Tibial artery (tissue), 4 donors: ENCODE results near the gene RBM19.

Experiments used
- DNase-seq, 2 donors: peaks; one replicate each; pipeline ENCODE4 v3.0.0-alpha.2; 2019
- H3K27ac ChIP-seq, 2 donors: fragments of 200-600 bp; sonication (generic) in 1 of 2; 1 replicate in 1 of 2; 2 replicates in 1 of 2; pipeline ENCODE4 v1.5.1; 2018 to 2019; ENCODE audit warnings: mild to moderate bottlenecking in 1 of 2
- H3K27me3 ChIP-seq, 2 donors: fragments of 200-600 bp; sonication (generic) in 1 of 2; one replicate each; pipeline versions ENCODE4 v1.5.1 to v1.6.0; 2016 to 2019
- H3K36me3 ChIP-seq, 3 donors: fragments of 200-600 bp; sonication (generic) in 2 of 3; one replicate each; pipeline ENCODE4 v1.5.1; 2016 to 2019; ENCODE audit warnings: mild to moderate bottlenecking in 2 of 3
- H3K4me1 ChIP-seq, 4 donors: fragments of 200-600 bp; sonication (generic) in 2 of 4; 1 replicate in 3 of 4; 2 replicates in 1 of 4; pipeline ENCODE4 v1.5.1; 2016 to 2019
- H3K4me3 ChIP-seq, 2 donors: fragments of 200-600 bp; sonication (generic) in 1 of 2; 1 replicate in 1 of 2; 2 replicates in 1 of 2; pipeline ENCODE4 v1.5.1; 2018 to 2019; ENCODE audit warnings: mild to moderate bottlenecking in 2 of 2
- H3K9me3 ChIP-seq, 3 donors: fragments of 200-600 bp; sonication (generic) in 1 of 3; one replicate each; pipeline ENCODE4 v1.5.1; 2016 to 2019
- intact Hi-C: fragments of 100-400 bp; cut with DNase I; formaldehyde crosslinking; loops from one replicate; pipeline ENCODE4 v1.15.0; 2023; ENCODE audit warnings: low total_unique reads
- TF ChIP-seq, protein P1 (sequence below), 2 experiments: fragments of 200-600 bp in 1 of 2; fragments of 450-650 bp in 1 of 2; IDR thresholded peaks; one replicate each; pipeline ENCODE4 v1.5.1; 2017 to 2019; ENCODE audit warnings: antibody characterized with exemption in 2 of 2, mild to moderate bottlenecking in 1 of 2, moderate library complexity in 1 of 2

Gene RBM19

DNA sequence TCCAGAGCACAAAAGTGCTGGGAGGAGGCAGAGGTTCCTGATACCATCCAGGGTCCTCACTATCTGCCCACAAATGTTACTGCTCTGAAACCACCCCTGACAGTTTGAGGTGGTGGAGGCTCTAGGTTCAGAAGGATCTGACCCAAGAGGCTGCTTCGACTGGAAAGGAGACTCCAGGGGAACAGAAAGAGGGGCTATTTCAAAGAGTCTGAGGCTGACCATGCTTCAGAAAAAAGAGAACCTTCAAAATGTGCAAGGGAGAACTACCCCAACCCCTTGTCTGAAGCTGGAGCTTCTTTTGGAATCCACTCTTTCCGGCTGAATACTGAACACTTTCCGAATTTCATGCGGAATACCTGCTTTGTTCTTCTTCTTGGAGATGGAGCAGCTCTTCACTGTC, 41.8 kb downstream of the RBM19 start:
- Histone ChIP-seq H3K36me3 (peaks cover 57 to 97% (median 58%) of the 10 kb centered on the region in 3 donors), H3K4me3 (no peak overlapping the region), H3K27me3 (no peaks in the 10 kb centered on the region), H3K4me1 (no peaks in the 10 kb centered on the region), H3K9me3 (no peaks in the 10 kb centered on the region), H3K27ac (no peak overlapping the region)
- intact Hi-C loops = no loop called here
- TF ChIP-seq, protein P1, sequence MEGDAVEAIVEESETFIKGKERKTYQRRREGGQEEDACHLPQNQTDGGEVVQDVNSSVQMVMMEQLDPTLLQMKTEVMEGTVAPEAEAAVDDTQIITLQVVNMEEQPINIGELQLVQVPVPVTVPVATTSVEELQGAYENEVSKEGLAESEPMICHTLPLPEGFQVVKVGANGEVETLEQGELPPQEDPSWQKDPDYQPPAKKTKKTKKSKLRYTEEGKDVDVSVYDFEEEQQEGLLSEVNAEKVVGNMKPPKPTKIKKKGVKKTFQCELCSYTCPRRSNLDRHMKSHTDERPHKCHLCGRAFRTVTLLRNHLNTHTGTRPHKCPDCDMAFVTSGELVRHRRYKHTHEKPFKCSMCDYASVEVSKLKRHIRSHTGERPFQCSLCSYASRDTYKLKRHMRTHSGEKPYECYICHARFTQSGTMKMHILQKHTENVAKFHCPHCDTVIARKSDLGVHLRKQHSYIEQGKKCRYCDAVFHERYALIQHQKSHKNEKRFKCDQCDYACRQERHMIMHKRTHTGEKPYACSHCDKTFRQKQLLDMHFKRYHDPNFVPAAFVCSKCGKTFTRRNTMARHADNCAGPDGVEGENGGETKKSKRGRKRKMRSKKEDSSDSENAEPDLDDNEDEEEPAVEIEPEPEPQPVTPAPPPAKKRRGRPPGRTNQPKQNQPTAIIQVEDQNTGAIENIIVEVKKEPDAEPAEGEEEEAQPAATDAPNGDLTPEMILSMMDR (IDR thresholded peaks at IDR 0.05) = no peak
- DNase-seq = no peak

DNA sequence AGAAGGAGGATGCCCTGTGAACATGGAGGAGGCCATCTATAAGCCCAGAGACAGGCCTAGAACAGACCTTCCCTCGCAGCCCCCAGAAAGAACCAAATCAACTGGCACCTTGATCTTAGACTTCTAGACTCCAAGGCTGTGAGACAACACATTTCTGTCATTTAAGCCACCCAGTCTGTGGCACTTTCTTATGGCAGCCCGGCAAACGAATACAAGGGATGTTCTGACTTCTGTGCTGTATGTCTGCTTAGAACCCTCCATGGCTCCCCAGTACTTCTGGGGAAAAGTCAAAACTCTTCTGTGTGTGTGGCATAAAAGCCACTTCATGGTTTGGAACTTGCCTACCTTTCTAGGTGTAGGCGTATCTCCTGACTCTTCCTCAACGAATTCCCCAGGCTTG, 42.9 kb downstream of the RBM19 start:
- intact Hi-C loops = no loop called here
- TF ChIP-seq, protein P1 (IDR thresholded peaks at IDR 0.05) = no peak
- H3K36me3 ChIP-seq = peaks cover 58 to 98% (median 61%) of the 10 kb centered on the region in 3 donors
- no peak overlapping the region for H3K4me3 ChIP-seq
- no peak overlapping the region for H3K27ac ChIP-seq
- H3K27me3 ChIP-seq = no peaks in the 10 kb centered on the region
- DNase-seq = no peak
- no peaks in the 10 kb centered on the region for H3K9me3 ChIP-seq
- no peaks in the 10 kb centered on the region for H3K4me1 ChIP-seq

DNA sequence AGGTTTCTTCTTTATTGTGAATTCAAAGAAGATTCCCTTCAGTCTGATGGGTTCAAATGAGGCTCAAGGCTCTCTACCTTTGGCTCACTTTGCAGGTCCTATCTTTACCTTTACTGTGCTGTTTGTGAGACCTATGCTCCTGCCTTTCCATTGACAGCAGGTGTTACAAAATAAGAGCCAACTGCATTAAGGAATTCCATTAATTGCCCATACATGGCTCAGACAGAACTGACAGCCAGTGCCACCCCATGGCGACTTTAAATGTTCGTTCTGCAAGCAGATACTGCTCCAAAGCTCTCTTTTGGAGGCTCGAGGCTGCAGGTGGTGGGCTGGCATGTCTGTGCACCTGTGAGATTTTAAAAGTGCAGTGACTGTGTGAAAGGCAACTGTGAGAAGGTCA, 44.7 kb downstream of the RBM19 start:
- H3K9me3 ChIP-seq = no peaks in the 10 kb centered on the region
- intact Hi-C loops = no loop called here
- no peak overlapping the region for H3K27ac ChIP-seq
- peaks cover 62 to 100% (median 64%) of the 10 kb centered on the region in 3 donors for H3K36me3 ChIP-seq
- no peaks in the 10 kb centered on the region for H3K4me1 ChIP-seq
- H3K4me3 ChIP-seq = no peak overlapping the region
- TF ChIP-seq, protein P1 (IDR thresholded peaks at IDR 0.05) = no peak
- no peak for DNase-seq
- no peaks in the 10 kb centered on the region for H3K27me3 ChIP-seq

DNA sequence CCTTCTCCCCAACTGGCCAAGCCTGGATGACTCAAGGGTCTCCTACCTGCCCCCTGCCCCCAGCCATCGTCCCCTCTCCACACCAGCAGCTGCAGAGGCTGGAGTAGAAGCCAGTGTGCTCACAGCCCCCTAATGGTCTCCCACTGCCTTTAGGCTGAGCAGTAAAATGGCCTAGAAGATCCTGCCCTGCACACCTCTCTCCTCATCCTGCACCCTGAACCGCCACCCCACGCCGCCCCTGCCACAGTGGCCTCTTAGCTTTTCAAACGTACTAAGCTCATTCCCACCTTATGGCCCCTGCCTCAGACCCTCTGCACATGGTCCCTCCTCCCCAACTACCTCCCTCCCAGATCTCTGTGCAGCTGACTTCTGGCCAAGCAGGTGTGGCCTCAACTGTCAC, 46.3 kb downstream of the RBM19 start:
- intact Hi-C loops = no loop called here
- Histone ChIP-seq H3K36me3 (peaks cover 63 to 100% (median 67%) of the 10 kb centered on the region in 3 donors), H3K4me3 (no peak overlapping the region), H3K27me3 (no peaks in the 10 kb centered on the region), H3K4me1 (no peaks in the 10 kb centered on the region), H3K27ac (no peak overlapping the region), H3K9me3 (no peaks in the 10 kb centered on the region)
- TF ChIP-seq, protein P1 (IDR thresholded peaks at IDR 0.05) = no peak
- no peak for DNase-seq

DNA sequence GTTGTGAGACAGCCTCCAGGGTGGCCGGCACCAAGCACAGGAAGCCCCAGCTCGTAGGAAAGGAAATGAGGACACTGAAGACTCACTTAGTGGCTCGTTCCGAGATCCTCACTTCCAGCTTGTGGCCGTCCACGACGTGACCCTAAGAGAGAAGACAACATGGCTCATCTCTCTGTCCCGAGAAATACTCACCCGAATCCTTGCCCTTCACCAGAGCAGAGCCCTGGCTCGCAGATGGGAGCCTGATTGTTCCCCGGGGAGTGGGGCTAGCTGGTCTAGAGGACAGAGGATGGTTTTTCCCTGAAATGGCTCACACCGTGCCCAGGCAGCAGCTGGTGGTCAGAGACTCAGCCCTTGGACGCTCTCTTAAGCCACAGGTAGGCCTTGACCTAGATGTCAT, 47.8 kb downstream of the RBM19 start:
- Histone ChIP-seq H3K4me3 (no peak overlapping the region), H3K9me3 (no peaks in the 10 kb centered on the region), H3K4me1 (no peaks in the 10 kb centered on the region), H3K27me3 (no peaks in the 10 kb centered on the region), H3K36me3 (peaks cover 60 to 99% (median 61%) of the 10 kb centered on the region in 3 donors), H3K27ac (no peak overlapping the region)
- no peak for DNase-seq
- intact Hi-C loops = no loop called here
- TF ChIP-seq, protein P1 (IDR thresholded peaks at IDR 0.05) = no peak

DNA sequence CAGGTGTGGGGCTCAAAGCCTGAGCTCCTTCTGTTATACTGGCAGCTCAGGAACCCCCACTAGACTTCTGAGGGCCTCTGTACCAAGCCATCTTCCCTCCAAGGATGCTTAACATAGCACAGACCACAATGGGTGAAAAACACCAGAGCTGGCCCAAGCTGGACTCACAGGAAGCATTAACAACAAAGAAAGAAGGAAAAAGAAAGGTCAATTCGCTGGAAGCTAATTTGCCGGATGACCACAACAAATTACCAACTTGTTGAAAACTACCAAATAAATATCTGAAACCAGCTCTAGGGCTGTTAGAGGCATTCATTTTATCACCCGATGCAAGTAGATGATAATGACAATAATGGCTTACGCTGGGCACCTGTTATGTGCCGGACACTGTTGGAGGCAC, 48.7 kb downstream of the RBM19 start:
- Histone ChIP-seq H3K4me3 (no peak overlapping the region), H3K27me3 (no peaks in the 10 kb centered on the region), H3K9me3 (no peaks in the 10 kb centered on the region), H3K36me3 (peaks cover 52 to 90% (median 53%) of the 10 kb centered on the region in 3 donors), H3K27ac (no peak overlapping the region), H3K4me1 (no peaks in the 10 kb centered on the region)
- no peak for DNase-seq
- intact Hi-C loops = no loop called here
- TF ChIP-seq, protein P1 (IDR thresholded peaks at IDR 0.05) = no peak
